Measurements from ENCODE around the gene ACSS3.

The ACSS3 gene

GRCh38 chr12:81128930-81129554 is 51.2 kb downstream of the ACSS3 start:
- H2BK15ac ChIP-seq (ENCODE audit: low read depth, poor library complexity, severe bottlenecking): no peak overlapping the region
- no peak overlapping the region for H3K23ac ChIP-seq (ENCODE audit: low read length in 2 of 2)
- H3K4me1 ChIP-seq (ENCODE audit: control insufficient read depth, insufficient read depth, low read depth, low read length): no peaks in the 10 kb centered on the region
- H3K27ac ChIP-seq (ENCODE audit: low read length, poor library complexity, severe bottlenecking): no peak overlapping the region
- no peak overlapping the region for H3K9ac ChIP-seq (ENCODE audit: low read length)
- no peak overlapping the region for H3K18ac ChIP-seq (ENCODE audit: low read depth in 1 of 2, low read length in 2 of 2)
- no peak overlapping the region for H4K8ac ChIP-seq (ENCODE audit: low read length)
- no peak overlapping the region for H2BK5ac ChIP-seq (ENCODE audit: low read depth, low read length, poor library complexity, severe bottlenecking)
- no peaks in the 10 kb centered on the region for H3K27me3 ChIP-seq (ENCODE audit: control insufficient read depth in 1 of 2, insufficient read depth in 1 of 2, low read length in 2 of 2)
- WGBS: 5% methylated on average over 2 of the region's 2 CpGs
- no peaks in the 10 kb centered on the region for H3K9me3 ChIP-seq (ENCODE audit: control insufficient read depth, low read length)
- H3K14ac ChIP-seq (ENCODE audit: low read length in 2 of 2): no peak overlapping the region
- H4K91ac ChIP-seq (ENCODE audit: low read length): no peak overlapping the region
- H3K4ac ChIP-seq (ENCODE audit: low read depth in 1 of 2, low read length in 2 of 2): no peak overlapping the region
- no peak overlapping the region for H3K4me3 ChIP-seq (ENCODE audit: insufficient read depth in 1 of 2, low read depth in 1 of 2, low read length in 2 of 2)
- H3K36me3 ChIP-seq (ENCODE audit: control insufficient read depth in 1 of 2, insufficient read depth in 2 of 2, low read depth in 1 of 2, low read length in 2 of 2): no peaks in the 10 kb centered on the region
- peak; percentile 56 for DNase-seq
- peaks cover 2% of the 10 kb centered on the region for H3K79me1 ChIP-seq (replicated peaks; ENCODE audit: low read length, poor library complexity, severe bottlenecking)
- H2BK12ac ChIP-seq (ENCODE audit: low read length in 2 of 2): no peak overlapping the region
- H2AK5ac ChIP-seq (ENCODE audit: low read length, severe bottlenecking): no peak overlapping the region
- H2AFZ ChIP-seq (ENCODE audit: low read depth, low read length): no peak overlapping the region
- no peak overlapping the region for H3K4me2 ChIP-seq (ENCODE audit: low read length, poor library complexity, severe bottlenecking)
- H2BK120ac ChIP-seq (ENCODE audit: low read depth, low read length): no peak overlapping the region

GRCh38 chr12:81136519-81136918 is 58.6 kb downstream of the ACSS3 start:
- H3K4me2 ChIP-seq (ENCODE audit: low read length, poor library complexity, severe bottlenecking): no peak overlapping the region
- no peak overlapping the region for H2BK5ac ChIP-seq (ENCODE audit: low read depth, low read length, poor library complexity, severe bottlenecking)
- no peak overlapping the region for H2AK5ac ChIP-seq (ENCODE audit: low read length, severe bottlenecking)
- no peak overlapping the region for H3K9ac ChIP-seq (ENCODE audit: low read length)
- H4K8ac ChIP-seq (ENCODE audit: low read length): no peak overlapping the region
- no peaks in the 10 kb centered on the region for H3K27me3 ChIP-seq (ENCODE audit: control insufficient read depth in 1 of 2, insufficient read depth in 1 of 2, low read length in 2 of 2)
- H2BK12ac ChIP-seq (ENCODE audit: low read length in 2 of 2): no peak overlapping the region
- no peaks in the 10 kb centered on the region for H3K4me1 ChIP-seq (ENCODE audit: control insufficient read depth, insufficient read depth, low read depth, low read length)
- H2AFZ ChIP-seq (ENCODE audit: low read depth, low read length): no peak overlapping the region
- no peak overlapping the region for H4K91ac ChIP-seq (ENCODE audit: low read length)
- no peak overlapping the region for H3K18ac ChIP-seq (ENCODE audit: low read depth in 1 of 2, low read length in 2 of 2)
- H2BK120ac ChIP-seq (ENCODE audit: low read depth, low read length): no peak overlapping the region
- H3K23ac ChIP-seq (ENCODE audit: low read length in 2 of 2): no peak overlapping the region
- H3K4me3 ChIP-seq (ENCODE audit: insufficient read depth in 1 of 2, low read depth in 1 of 2, low read length in 2 of 2): no peak overlapping the region
- H3K9me3 ChIP-seq (ENCODE audit: control insufficient read depth, low read length): no peaks in the 10 kb centered on the region
- H3K4ac ChIP-seq (ENCODE audit: low read depth in 1 of 2, low read length in 2 of 2): no peak overlapping the region
- no peak overlapping the region for H3K14ac ChIP-seq (ENCODE audit: low read length in 2 of 2)
- DNase-seq: no peak
- H2BK15ac ChIP-seq (ENCODE audit: low read depth, poor library complexity, severe bottlenecking): no peak overlapping the region
- H3K79me1 ChIP-seq (replicated peaks; ENCODE audit: low read length, poor library complexity, severe bottlenecking): peaks cover 2% of the 10 kb centered on the region
- no peaks in the 10 kb centered on the region for H3K36me3 ChIP-seq (ENCODE audit: control insufficient read depth in 1 of 2, insufficient read depth in 2 of 2, low read depth in 1 of 2, low read length in 2 of 2)
- no peak overlapping the region for H3K27ac ChIP-seq (ENCODE audit: low read length, poor library complexity, severe bottlenecking)

GRCh38 chr12:81137801-81138200 is 59.9 kb downstream of the ACSS3 start:
- no peaks in the 10 kb centered on the region for H3K4me1 ChIP-seq (ENCODE audit: control insufficient read depth, insufficient read depth, low read depth, low read length)
- peaks cover 2% of the 10 kb centered on the region for H3K79me1 ChIP-seq (replicated peaks; ENCODE audit: low read length, poor library complexity, severe bottlenecking)
- H3K4me2 ChIP-seq (ENCODE audit: low read length, poor library complexity, severe bottlenecking): no peak overlapping the region
- no peak overlapping the region for H2BK12ac ChIP-seq (ENCODE audit: low read length in 2 of 2)
- H2AK5ac ChIP-seq (ENCODE audit: low read length, severe bottlenecking): no peak overlapping the region
- DNase-seq: no peak
- no peak overlapping the region for H3K4ac ChIP-seq (ENCODE audit: low read depth in 1 of 2, low read length in 2 of 2)
- no peak overlapping the region for H3K27ac ChIP-seq (ENCODE audit: low read length, poor library complexity, severe bottlenecking)
- H3K9me3 ChIP-seq (ENCODE audit: control insufficient read depth, low read length): no peaks in the 10 kb centered on the region
- no peak overlapping the region for H2BK120ac ChIP-seq (ENCODE audit: low read depth, low read length)
- no peak overlapping the region for H2AFZ ChIP-seq (ENCODE audit: low read depth, low read length)
- H3K9ac ChIP-seq (ENCODE audit: low read length): no peak overlapping the region
- H3K14ac ChIP-seq (ENCODE audit: low read length in 2 of 2): no peak overlapping the region
- no peak overlapping the region for H3K4me3 ChIP-seq (ENCODE audit: insufficient read depth in 1 of 2, low read depth in 1 of 2, low read length in 2 of 2)
- H3K36me3 ChIP-seq (ENCODE audit: control insufficient read depth in 1 of 2, insufficient read depth in 2 of 2, low read depth in 1 of 2, low read length in 2 of 2): no peaks in the 10 kb centered on the region
- 100% methylated on average over 1 of the region's 2 CpGs for WGBS
- no peaks in the 10 kb centered on the region for H3K27me3 ChIP-seq (ENCODE audit: control insufficient read depth in 1 of 2, insufficient read depth in 1 of 2, low read length in 2 of 2)
- H3K23ac ChIP-seq (ENCODE audit: low read length in 2 of 2): no peak overlapping the region
- no peak overlapping the region for H4K8ac ChIP-seq (ENCODE audit: low read length)
- H2BK15ac ChIP-seq (ENCODE audit: low read depth, poor library complexity, severe bottlenecking): no peak overlapping the region
- H2BK5ac ChIP-seq (ENCODE audit: low read depth, low read length, poor library complexity, severe bottlenecking): no peak overlapping the region
- no peak overlapping the region for H3K18ac ChIP-seq (ENCODE audit: low read depth in 1 of 2, low read length in 2 of 2)
- H4K91ac ChIP-seq (ENCODE audit: low read length): no peak overlapping the region

DNA sequence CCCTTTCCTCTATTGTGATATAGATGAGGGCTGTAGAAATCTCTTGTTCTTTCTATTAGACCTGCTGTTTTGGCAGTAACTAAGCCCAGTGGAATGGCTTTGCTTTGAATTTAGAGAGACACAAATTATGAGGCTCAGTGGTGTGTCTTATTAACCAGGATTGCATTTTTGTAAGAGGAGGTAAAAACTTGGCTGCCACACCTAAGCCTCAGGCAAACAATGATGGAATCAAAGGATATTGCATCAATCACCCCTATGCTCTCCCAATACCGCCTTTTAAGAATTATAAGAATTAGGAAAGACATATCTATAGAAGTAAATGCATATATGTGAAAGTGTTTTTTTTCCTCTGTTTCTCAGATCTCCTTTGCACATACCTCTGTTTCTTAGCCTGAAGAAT is 63.3 kb downstream of the ACSS3 start:
- Histone ChIP-seq H3K27me3 (ENCODE audit: control insufficient read depth in 1 of 2, insufficient read depth in 1 of 2, low read length in 2 of 2) (no peaks in the 10 kb centered on the region), H3K9ac (ENCODE audit: low read length) (no peak overlapping the region), H2BK15ac (ENCODE audit: low read depth, poor library complexity, severe bottlenecking) (no peak overlapping the region), H3K36me3 (ENCODE audit: control insufficient read depth in 1 of 2, insufficient read depth in 2 of 2, low read depth in 1 of 2, low read length in 2 of 2) (peaks cover 0 to 12% of the 10 kb centered on the region in 2 experiments), H3K79me1 (replicated peaks; ENCODE audit: low read length, poor library complexity, severe bottlenecking) (no peaks in the 10 kb centered on the region), H3K4me3 (ENCODE audit: insufficient read depth in 1 of 2, low read depth in 1 of 2, low read length in 2 of 2) (no peak overlapping the region), H3K4ac (ENCODE audit: low read depth in 1 of 2, low read length in 2 of 2) (no peak overlapping the region), H2BK12ac (ENCODE audit: low read length in 2 of 2) (no peak overlapping the region), H4K8ac (ENCODE audit: low read length) (no peak overlapping the region), H3K4me2 (ENCODE audit: low read length, poor library complexity, severe bottlenecking) (no peak overlapping the region), H3K23ac (ENCODE audit: low read length in 2 of 2) (no peak overlapping the region), H3K4me1 (ENCODE audit: control insufficient read depth, insufficient read depth, low read depth, low read length) (no peaks in the 10 kb centered on the region), H2BK120ac (ENCODE audit: low read depth, low read length) (no peak overlapping the region), H4K91ac (ENCODE audit: low read length) (no peak overlapping the region), H3K18ac (ENCODE audit: low read depth in 1 of 2, low read length in 2 of 2) (no peak overlapping the region), H3K14ac (ENCODE audit: low read length in 2 of 2) (no peak overlapping the region), H2AFZ (ENCODE audit: low read depth, low read length) (no peak overlapping the region), H3K27ac (ENCODE audit: low read length, poor library complexity, severe bottlenecking) (no peak overlapping the region), H2AK5ac (ENCODE audit: low read length, severe bottlenecking) (no peak overlapping the region), H3K9me3 (ENCODE audit: control insufficient read depth, low read length) (no peaks in the 10 kb centered on the region), H2BK5ac (ENCODE audit: low read depth, low read length, poor library complexity, severe bottlenecking) (no peak overlapping the region)
- DNase-seq: no peak
- whole genome bisulfite sequencing: no CpG with 5 or more reads among the region's 1 CpG
